Calu3 (cell line): ENCODE results near the gene TRAPPC4. TPM values are rescaled to one million over a fixed set of nuclear protein-coding genes. Genes with fewer than 3 reads are reported as not detected.

Source experiments
- BruUV-seq: library from RNA; stranded (reverse); fragments of 400-500 nt; replicated peaks from 2 replicates; lab custom pipeline; 2021; lab: Mats Ljungman, UMichigan
- CTCF ChIA-PET: fragments of 300-600 bp; sonication (Branson Sonifier 250); formaldehyde crosslinking; loops from one replicate; lab custom pipeline; 2022; ENCODE audit warnings: antibody characterized with exemption; lab: Charles Lee
- DNase-seq: peaks from one replicate; pipeline ENCODE4 v3.0.0; 2022
- H3K27ac Mint-ChIP-seq: one replicate; pipeline ENCODE4 v1.8.0; 2022; ENCODE audit warnings: mixed read lengths; ENCODE audit not compliant: unreplicated experiment
- H3K27me3 Mint-ChIP-seq: one replicate; pipeline ENCODE4 v1.8.0; 2022; ENCODE audit warnings: mixed read lengths; ENCODE audit not compliant: unreplicated experiment
- H3K36me3 Mint-ChIP-seq: one replicate; pipeline ENCODE4 v1.8.0; 2022; ENCODE audit warnings: mild to moderate bottlenecking, moderate library complexity, mixed read lengths; ENCODE audit not compliant: insufficient read depth, unreplicated experiment
- H3K4me1 Mint-ChIP-seq: one replicate; pipeline ENCODE4 v1.8.0; 2022; ENCODE audit warnings: mild to moderate bottlenecking, low read depth, mixed read lengths; ENCODE audit not compliant: unreplicated experiment
- H3K4me3 Mint-ChIP-seq: one replicate; pipeline ENCODE4 v1.8.0; 2022; ENCODE audit warnings: mild to moderate bottlenecking, low read depth, moderate library complexity, mixed read lengths; ENCODE audit not compliant: unreplicated experiment
- H3K9me3 Mint-ChIP-seq: one replicate; pipeline ENCODE4 v1.8.0; 2022; ENCODE audit warnings: low read depth, mixed read lengths; ENCODE audit not compliant: unreplicated experiment
- CTCF ChIP-seq: fragments of 200-600 bp; IDR thresholded peaks from one replicate; pipeline ENCODE4 v1.8.0; 2022; ENCODE audit warnings: antibody characterized with exemption; ENCODE audit not compliant: unreplicated experiment
- intact Hi-C: fragments of 100-400 bp; cut with micrococcal nuclease; formaldehyde crosslinking; loops from one replicate; pipeline ENCODE4 v1.10.0; 2022; ENCODE audit not compliant: unreplicated experiment
- total RNA-seq: library from RNA; stranded (reverse); gene quantifications from 2 replicates; pipeline ENCODE4 v1.2.3, GENCODE V29; 2022

Gene TRAPPC4
- total RNA-seq, 1 experiment from 2014 or later, result 42.0 TPM

GRCh38 chr11:119052163-119052814 is 33.7 kb downstream of the TRAPPC4 start:
- intact Hi-C loops, result no loop called here
- Mint-ChIP-seq H3K27me3 (no peaks in the 10 kb centered on the region), H3K9me3 (no peaks in the 10 kb centered on the region), H3K4me3 (no peak overlapping the region), H3K36me3 (peaks cover 88% of the 10 kb centered on the region), H3K4me1 (peaks cover 8% of the 10 kb centered on the region), H3K27ac (no peak overlapping the region)
- no TSS peak for BruUV-seq
- CTCF ChIA-PET, result no interaction called here
- no peak for TF ChIP-seq CTCF
- DNase-seq, result no peak

DNA sequence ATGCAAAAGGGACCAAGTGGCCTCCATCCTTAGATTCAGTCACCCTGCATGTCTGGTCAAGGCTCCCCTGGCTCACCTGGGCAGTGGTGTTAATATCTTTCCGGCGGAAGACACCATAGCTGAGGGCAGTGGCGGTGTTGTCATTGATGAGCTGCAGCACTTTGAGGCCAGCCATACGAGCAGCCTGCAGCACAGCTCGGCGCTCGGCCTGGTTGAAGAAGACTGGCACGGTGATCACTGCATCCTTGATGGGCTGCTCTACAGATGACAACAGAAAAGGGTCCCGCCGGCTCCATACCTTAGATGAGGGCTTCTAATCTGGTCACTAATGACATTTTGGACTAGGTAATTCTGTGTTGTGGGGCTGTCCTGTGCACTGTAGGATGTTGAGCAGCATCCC is 35.9 kb downstream of the TRAPPC4 start:
- Mint-ChIP-seq H3K9me3 (no peaks in the 10 kb centered on the region), H3K27ac (no peak overlapping the region), H3K4me3 (no peak overlapping the region), H3K4me1 (peaks cover 8% of the 10 kb centered on the region), H3K27me3 (no peaks in the 10 kb centered on the region), H3K36me3 (peaks cover 88% of the 10 kb centered on the region)
- intact Hi-C loops, result no loop called here
- TF ChIP-seq CTCF, result no peak
- DNase-seq, result no peak
- CTCF ChIA-PET, result no interaction called here
- BruUV-seq, result no TSS peak

DNA sequence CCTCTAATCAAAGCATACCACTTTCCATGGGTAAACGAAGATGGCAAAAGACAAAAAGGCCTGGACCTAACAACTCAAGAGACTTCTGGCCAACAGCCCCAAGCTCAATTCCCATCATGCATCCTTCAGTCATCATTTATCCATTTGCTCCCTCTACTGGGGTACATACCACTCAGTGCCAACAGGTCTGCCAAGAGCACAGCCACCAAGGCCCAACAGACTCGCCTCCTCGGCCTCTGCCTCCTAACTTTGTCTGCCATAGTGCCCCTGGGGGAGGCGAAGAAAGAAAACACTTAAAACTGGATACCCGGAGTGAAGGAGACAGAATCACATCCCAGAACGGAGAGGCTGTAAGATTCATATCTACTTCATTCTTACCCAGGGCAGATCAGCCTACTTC is 37.3 kb downstream of the TRAPPC4 start:
- Mint-ChIP-seq H3K4me1 (peaks cover 8% of the 10 kb centered on the region), H3K27ac (peak overlapping the region; percentile 96), H3K4me3 (peak overlapping the region; percentile 89), H3K9me3 (no peaks in the 10 kb centered on the region), H3K27me3 (no peaks in the 10 kb centered on the region), H3K36me3 (peaks cover 75% of the 10 kb centered on the region)
- no peak for TF ChIP-seq CTCF
- DNase-seq, result no peak
- intact Hi-C loops, result no loop called here
- no TSS peak for BruUV-seq
- CTCF ChIA-PET, result interaction anchor here (0.6 to 0.9 kb wide), 2 partner anchors 23 to 259 kb away, joined by 3 to 5 read pairs; no protein-coding TSS in a partner anchor

DNA sequence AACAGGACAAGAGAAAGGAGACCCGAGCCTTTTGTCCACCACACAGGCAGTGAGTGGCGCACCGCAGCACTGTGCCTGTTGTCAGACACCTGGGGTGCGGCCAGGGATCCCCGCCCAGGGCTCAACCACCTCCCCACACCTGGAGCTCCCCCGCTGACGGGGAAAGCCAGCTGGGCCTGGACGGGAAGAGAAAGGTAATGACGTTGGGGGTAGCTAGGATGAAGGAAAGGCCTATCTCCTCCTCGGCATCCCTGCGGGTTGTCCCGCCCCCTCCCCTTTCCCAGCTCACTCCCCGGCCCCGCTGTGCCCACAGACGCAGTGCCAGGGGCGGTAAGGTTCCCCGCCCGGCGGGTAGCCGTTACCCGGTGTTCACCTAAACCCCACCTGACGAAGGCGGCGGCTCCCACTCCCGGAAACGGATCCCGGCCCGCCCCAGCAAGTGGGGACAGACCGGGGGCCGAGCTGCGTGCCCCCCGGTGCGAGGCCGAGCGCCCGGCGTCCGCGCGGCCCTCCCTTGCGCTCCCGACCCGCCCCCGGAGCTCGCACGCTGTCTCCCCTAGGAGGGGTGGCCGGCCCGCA is 37.9 kb downstream of the TRAPPC4 start:
- TF ChIP-seq CTCF, result no peak
- DNase-seq, result peak; percentile 28

More for the DNA sequence above, 37.9 kb downstream of the TRAPPC4 start:
- H3K27ac Mint-ChIP-seq, result peak overlapping the region; percentile 96
- no TSS peak for BruUV-seq
- H3K27me3 Mint-ChIP-seq, result no peaks in the 10 kb centered on the region
- H3K4me1 Mint-ChIP-seq, result peaks cover 8% of the 10 kb centered on the region
- H3K4me3 Mint-ChIP-seq, result peak overlapping the region; percentile 89
- H3K36me3 Mint-ChIP-seq, result peaks cover 69% of the 10 kb centered on the region
- CTCF ChIA-PET, result interaction anchor here (0.6 to 0.9 kb wide), 3 partner anchors 23 to 259 kb away, joined by 3 to 5 read pairs (median 3); no protein-coding TSS in a partner anchor
- H3K9me3 Mint-ChIP-seq, result no peaks in the 10 kb centered on the region
- intact Hi-C loops, result no loop called here
